Measurements from ENCODE around the gene HOXA3.

HOXA3 gene

GRCh38 chr7:27119412-27119911 is 32.9 kb downstream of the HOXA3 start:
- Histone ChIP-seq H3K4me1 (ENCODE audit: control insufficient read depth in 1 of 2, insufficient read depth in 1 of 2, low read depth in 1 of 2, low read length in 1 of 2) (peaks cover 0 to 11% of the 10 kb centered on the region in 2 experiments), H3K4me3 (ENCODE audit: low read depth in 1 of 2, low read length in 1 of 2) (no peak overlapping the region), H3K36me3 (no peaks in the 10 kb centered on the region), H3K27me3 (peaks cover 3% of the 10 kb centered on the region), H3K27ac (no peak overlapping the region), H3K9me3 (no peaks in the 10 kb centered on the region)
- no peak for TF ChIP-seq CTCF (IDR thresholded peaks at IDR 0.05)

DNA sequence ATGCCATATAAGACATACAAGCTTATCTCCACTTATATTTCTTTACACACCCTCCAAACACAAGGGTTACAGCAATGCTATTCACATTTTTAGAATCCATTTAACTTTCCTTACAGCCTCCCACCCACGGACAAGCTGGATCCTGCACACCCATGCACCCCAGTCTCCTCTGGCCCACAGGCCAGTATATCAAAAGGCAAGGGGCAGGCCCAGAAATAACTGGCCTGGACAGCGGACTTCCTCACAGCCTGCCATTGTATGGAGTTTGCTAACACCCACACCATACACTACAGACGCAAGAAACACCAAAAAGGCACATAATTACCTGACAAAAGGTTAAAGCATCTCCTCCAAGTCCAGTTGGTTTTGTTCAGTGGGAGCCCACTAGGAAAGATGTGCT is 33.8 kb downstream of the HOXA3 start:
- Histone ChIP-seq H3K4me1 (ENCODE audit: control insufficient read depth in 1 of 2, insufficient read depth in 1 of 2, low read depth in 1 of 2, low read length in 1 of 2) (peaks cover 0 to 11% of the 10 kb centered on the region in 2 experiments), H3K9me3 (no peaks in the 10 kb centered on the region), H3K4me3 (ENCODE audit: low read depth in 1 of 2, low read length in 1 of 2) (no peak overlapping the region), H3K27me3 (peaks cover 5% of the 10 kb centered on the region), H3K36me3 (no peaks in the 10 kb centered on the region), H3K27ac (no peak overlapping the region)
- TF ChIP-seq CTCF (IDR thresholded peaks at IDR 0.05) = no peak

GRCh38 chr7:27117887-27118491 is 34.4 kb downstream of the HOXA3 start:
- TF ChIP-seq CTCF (IDR thresholded peaks at IDR 0.05) = no peak
- H3K4me1 ChIP-seq (ENCODE audit: control insufficient read depth in 1 of 2, insufficient read depth in 1 of 2, low read depth in 1 of 2, low read length in 1 of 2) = peaks cover 0 to 6% of the 10 kb centered on the region in 2 experiments
- peaks cover 5% of the 10 kb centered on the region for H3K27me3 ChIP-seq
- H3K27ac ChIP-seq = no peak overlapping the region
- H3K4me3 ChIP-seq (ENCODE audit: low read depth in 1 of 2, low read length in 1 of 2) = no peak overlapping the region
- no peaks in the 10 kb centered on the region for H3K36me3 ChIP-seq
- H3K9me3 ChIP-seq = no peaks in the 10 kb centered on the region

- H3K4me3 ChIP-seq (ENCODE audit: low read depth in 1 of 2, low read length in 1 of 2) = no peak overlapping the region
- no peaks in the 10 kb centered on the region for H3K4me1 ChIP-seq (ENCODE audit: control insufficient read depth in 1 of 2, insufficient read depth in 1 of 2, low read depth in 1 of 2, low read length in 1 of 2)
- no peaks in the 10 kb centered on the region for H3K9me3 ChIP-seq
- no peaks in the 10 kb centered on the region for H3K36me3 ChIP-seq
- H3K27me3 ChIP-seq = peaks cover 5% of the 10 kb centered on the region
- TF ChIP-seq CTCF (IDR thresholded peaks at IDR 0.05) = no peak
- H3K27ac ChIP-seq = no peak overlapping the region
Measured at GRCh38 chr7:27116962-27117886, 35.2 kb downstream of the HOXA3 start.

DNA sequence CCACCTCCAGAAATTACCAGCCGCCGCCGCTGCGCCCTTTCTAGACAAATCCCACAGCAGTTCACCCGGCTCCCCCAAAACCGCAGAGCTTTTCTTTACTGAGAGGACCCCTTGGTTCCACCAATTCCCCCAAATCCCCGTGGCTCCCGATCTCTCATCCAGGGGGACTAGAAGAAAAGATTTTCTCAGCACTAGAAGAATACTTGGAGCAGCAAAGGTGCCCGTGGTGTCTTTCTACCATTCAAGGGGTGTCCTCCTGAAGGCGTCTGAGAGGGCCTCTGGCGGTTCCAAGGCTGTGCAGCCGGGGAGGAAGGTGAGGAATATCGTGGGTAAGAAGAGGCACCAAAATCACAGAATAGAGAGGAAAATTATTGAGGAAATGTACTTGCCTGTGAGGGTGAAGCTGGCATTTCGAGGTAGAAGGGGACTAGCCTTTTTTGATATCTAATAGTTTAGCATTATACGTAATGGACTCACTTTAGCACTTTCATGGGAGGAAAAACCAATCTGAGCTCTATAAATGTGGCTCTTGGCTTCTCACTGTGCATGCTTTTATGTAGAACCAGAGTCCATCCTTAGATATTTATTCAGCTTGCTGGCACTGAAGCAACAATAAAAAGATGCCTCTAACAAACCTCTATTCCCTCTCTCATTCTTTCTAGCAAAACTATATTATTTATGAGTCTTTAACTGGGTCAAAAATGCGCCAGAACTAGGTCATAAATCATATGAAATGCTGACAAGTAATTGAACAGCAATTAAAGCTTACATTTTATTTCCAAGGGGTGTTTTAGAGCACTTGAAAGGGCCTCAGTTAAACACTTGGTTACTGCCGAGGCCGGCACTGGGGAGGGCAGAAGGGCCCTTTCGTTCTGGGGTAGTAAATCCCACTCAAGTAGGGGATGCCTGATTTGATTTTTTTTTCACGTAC is 36.1 kb downstream of the HOXA3 start:
- H3K4me3 ChIP-seq (ENCODE audit: low read depth in 1 of 2, low read length in 1 of 2) = no peak overlapping the region
- no peaks in the 10 kb centered on the region for H3K36me3 ChIP-seq
- H3K27me3 ChIP-seq = peaks cover 5% of the 10 kb centered on the region

More for the DNA sequence above, 36.1 kb downstream of the HOXA3 start:
- TF ChIP-seq CTCF (IDR thresholded peaks at IDR 0.05) = no peak
- H3K9me3 ChIP-seq = no peaks in the 10 kb centered on the region
- H3K27ac ChIP-seq = no peak overlapping the region
- no peaks in the 10 kb centered on the region for H3K4me1 ChIP-seq (ENCODE audit: control insufficient read depth in 1 of 2, insufficient read depth in 1 of 2, low read depth in 1 of 2, low read length in 1 of 2)
